Tibial nerve (tissue), 4 donors: Measurements from ENCODE around the gene CSDE1. TPM values are rescaled to one million over a fixed set of nuclear protein-coding genes. Genes with fewer than 3 reads are reported as not detected.

Experiments used
- DNase-seq, 2 donors: peaks; one replicate each; pipeline ENCODE4 v3.0.0-alpha.2; 2019; ENCODE audit warnings: low spot score in 2 of 2
- H3K27ac ChIP-seq, 4 donors: fragments of 200-600 bp; sonication (generic) in 3 of 4; one replicate each; pipeline ENCODE4 v1.5.1; 2017 to 2019; ENCODE audit warnings: mild to moderate bottlenecking in 1 of 4
- H3K27me3 ChIP-seq, 2 donors: fragments of 200-600 bp; sonication (generic) in 1 of 2; one replicate each; pipeline versions ENCODE4 v1.5.1 to v1.6.0; 2017 to 2019
- H3K36me3 ChIP-seq, 3 donors: fragments of 200-600 bp; sonication (generic); one replicate each; pipeline ENCODE4 v1.5.1; 2018 to 2019
- H3K4me1 ChIP-seq, 4 donors: fragments of 200-600 bp; sonication (generic) in 3 of 4; one replicate each; pipeline ENCODE4 v1.5.1; 2017 to 2019
- H3K4me3 ChIP-seq, 4 donors: fragments of 200-600 bp; sonication (generic) in 3 of 4; one replicate each; pipeline ENCODE4 v1.5.1; 2017 to 2019; ENCODE audit warnings: mild to moderate bottlenecking in 1 of 4, moderate library complexity in 1 of 4
- H3K9me3 ChIP-seq, 4 donors: fragments of 200-600 bp; sonication (generic) in 3 of 4; one replicate each; pipeline ENCODE4 v1.5.1; 2017 to 2019
- CTCF ChIP-seq, 5 experiments: fragments of 200-600 bp in 3 of 5; fragments of 450-650 bp in 2 of 5; sonication (generic) in 3 of 5; IDR thresholded peaks; one replicate each; pipeline ENCODE4 v1.5.1; 2016 to 2019; ENCODE audit warnings: antibody characterized with exemption in 5 of 5, mild to moderate bottlenecking in 3 of 5, moderate library complexity in 2 of 5
- EP300 ChIP-seq, 2 donors: sonication (generic); formaldehyde crosslinking; IDR thresholded peaks; one replicate each; pipeline ENCODE4 v1.6.1; 2017; ENCODE audit warnings: antibody characterized with exemption in 2 of 2, mild to moderate bottlenecking in 1 of 2
- POLR2A ChIP-seq, 2 donors: fragments of 450-650 bp; IDR thresholded peaks; one replicate each; pipeline ENCODE4 v1.6.1; 2017; ENCODE audit warnings: antibody characterized with exemption in 2 of 2, mild to moderate bottlenecking in 2 of 2, moderate library complexity in 2 of 2
- WGBS, 2 donors: methylation state at CpG; one replicate each; pipeline ENCODE4 v1.1.5; 2018; 5-methylcytosine and 5-hydroxymethylcytosine counted together
- total RNA-seq, 4 donors: library from RNA; depleted of rRNA; stranded (reverse); fragments of >200 nt; gene quantifications; one replicate each; pipeline ENCODE4 v1.1.0, GENCODE V29; 2016

CSDE1 gene
- total RNA-seq, 4 donors from 2014 or later = 528 to 1,344 (median 763) TPM

GRCh38 chr1:114685851-114686250 lies 71.9 kb downstream of the CSDE1 start:
- H3K36me3 ChIP-seq = no peaks in the 10 kb centered on the region
- 78 to 79% methylated on average over 5 of the region's 5 CpGs for WGBS, 2 donors
- no peak overlapping the region for H3K4me3 ChIP-seq
- no peak overlapping the region for H3K27ac ChIP-seq
- peaks cover 0 to 9% of the 10 kb centered on the region in 2 donors for H3K27me3 ChIP-seq
- TF ChIP-seq EP300 (IDR thresholded peaks at IDR 0.05) = no peak
- no peak for TF ChIP-seq CTCF (IDR thresholded peaks at IDR 0.05)
- TF ChIP-seq POLR2A (IDR thresholded peaks at IDR 0.05) = no peak
- H3K4me1 ChIP-seq = no peaks in the 10 kb centered on the region
- H3K9me3 ChIP-seq = no peaks in the 10 kb centered on the region
- no peak for DNase-seq

GRCh38 chr1:114677691-114678090 lies 80.1 kb downstream of the CSDE1 start:
- TF ChIP-seq POLR2A (IDR thresholded peaks at IDR 0.05) (no peak), CTCF (IDR thresholded peaks at IDR 0.05) (no peak), EP300 (IDR thresholded peaks at IDR 0.05) (no peak)
- H3K4me1 ChIP-seq = no peaks in the 10 kb centered on the region
- H3K36me3 ChIP-seq = no peaks in the 10 kb centered on the region
- no peak for DNase-seq
- WGBS, 2 donors = 84 to 88% methylated on average over 5 of the region's 5 CpGs
- H3K9me3 ChIP-seq = no peaks in the 10 kb centered on the region
- H3K4me3 ChIP-seq = no peak overlapping the region
- peaks cover 0 to under 1% of the 10 kb centered on the region in 2 donors for H3K27me3 ChIP-seq
- no peak overlapping the region for H3K27ac ChIP-seq

GRCh38 chr1:114676115-114676514 lies 81.7 kb downstream of the CSDE1 start:
- H3K4me1 ChIP-seq = no peaks in the 10 kb centered on the region
- H3K27me3 ChIP-seq = no peaks in the 10 kb centered on the region
- no peak overlapping the region for H3K4me3 ChIP-seq
- no peaks in the 10 kb centered on the region for H3K9me3 ChIP-seq
- WGBS, 2 donors = 91 to 100% methylated on average over 1 of the region's 1 CpG
- TF ChIP-seq CTCF (IDR thresholded peaks at IDR 0.05) (no peak), EP300 (IDR thresholded peaks at IDR 0.05) (no peak), POLR2A (IDR thresholded peaks at IDR 0.05) (no peak)
- H3K27ac ChIP-seq = no peak overlapping the region
- no peak for DNase-seq
- no peaks in the 10 kb centered on the region for H3K36me3 ChIP-seq

GRCh38 chr1:114671939-114672275 lies 85.9 kb downstream of the CSDE1 start:
- H3K27ac ChIP-seq = no peak overlapping the region
- H3K4me3 ChIP-seq = no peak overlapping the region
- H3K27me3 ChIP-seq = no peaks in the 10 kb centered on the region
- peaks cover 0 to 9% (median 0%) of the 10 kb centered on the region in 4 donors for H3K4me1 ChIP-seq
- 85 to 88% methylated on average over 7 of the region's 7 CpGs for WGBS, 2 donors
- DNase-seq = no peak
- H3K9me3 ChIP-seq = no peaks in the 10 kb centered on the region
- no peak for TF ChIP-seq CTCF (IDR thresholded peaks at IDR 0.05)
- no peak for TF ChIP-seq EP300 (IDR thresholded peaks at IDR 0.05)
- TF ChIP-seq POLR2A (IDR thresholded peaks at IDR 0.05) = no peak
- H3K36me3 ChIP-seq = no peaks in the 10 kb centered on the region

- TF ChIP-seq CTCF (IDR thresholded peaks at IDR 0.05) (peak in 2 of 5 experiments; percentile 13 to 29), EP300 (IDR thresholded peaks at IDR 0.05) (no peak)
- no peak overlapping the region for H3K4me3 ChIP-seq
Observed at GRCh38 chr1:114671011-114671938, 86.5 kb downstream of the CSDE1 start.

More at GRCh38 chr1:114671011-114671938, 86.5 kb downstream of the CSDE1 start:
- Histone ChIP-seq H3K4me1 (peaks cover 0 to 9% (median 0%) of the 10 kb centered on the region in 4 donors), H3K9me3 (no peaks in the 10 kb centered on the region), H3K27me3 (no peaks in the 10 kb centered on the region), H3K36me3 (no peaks in the 10 kb centered on the region), H3K27ac (no peak overlapping the region)
- DNase-seq = no peak
- 61 to 64% methylated on average over 9 of the region's 9 CpGs for WGBS, 2 donors
